ENCODE measurements around the gene KRT76.

KRT76 gene

GRCh38 chr12:52778833-52779232, 1.7 kb upstream of the KRT76 start:
- DNase-seq (ENCODE audit: low read depth): no peak
- TF ChIP-seq, protein P1, sequence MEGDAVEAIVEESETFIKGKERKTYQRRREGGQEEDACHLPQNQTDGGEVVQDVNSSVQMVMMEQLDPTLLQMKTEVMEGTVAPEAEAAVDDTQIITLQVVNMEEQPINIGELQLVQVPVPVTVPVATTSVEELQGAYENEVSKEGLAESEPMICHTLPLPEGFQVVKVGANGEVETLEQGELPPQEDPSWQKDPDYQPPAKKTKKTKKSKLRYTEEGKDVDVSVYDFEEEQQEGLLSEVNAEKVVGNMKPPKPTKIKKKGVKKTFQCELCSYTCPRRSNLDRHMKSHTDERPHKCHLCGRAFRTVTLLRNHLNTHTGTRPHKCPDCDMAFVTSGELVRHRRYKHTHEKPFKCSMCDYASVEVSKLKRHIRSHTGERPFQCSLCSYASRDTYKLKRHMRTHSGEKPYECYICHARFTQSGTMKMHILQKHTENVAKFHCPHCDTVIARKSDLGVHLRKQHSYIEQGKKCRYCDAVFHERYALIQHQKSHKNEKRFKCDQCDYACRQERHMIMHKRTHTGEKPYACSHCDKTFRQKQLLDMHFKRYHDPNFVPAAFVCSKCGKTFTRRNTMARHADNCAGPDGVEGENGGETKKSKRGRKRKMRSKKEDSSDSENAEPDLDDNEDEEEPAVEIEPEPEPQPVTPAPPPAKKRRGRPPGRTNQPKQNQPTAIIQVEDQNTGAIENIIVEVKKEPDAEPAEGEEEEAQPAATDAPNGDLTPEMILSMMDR (conservative IDR thresholded peaks at IDR 0.05; ENCODE audit: low read length): no peak
- no peak overlapping the region for H3K4me3 ChIP-seq (ENCODE audit: low read length)

DNA sequence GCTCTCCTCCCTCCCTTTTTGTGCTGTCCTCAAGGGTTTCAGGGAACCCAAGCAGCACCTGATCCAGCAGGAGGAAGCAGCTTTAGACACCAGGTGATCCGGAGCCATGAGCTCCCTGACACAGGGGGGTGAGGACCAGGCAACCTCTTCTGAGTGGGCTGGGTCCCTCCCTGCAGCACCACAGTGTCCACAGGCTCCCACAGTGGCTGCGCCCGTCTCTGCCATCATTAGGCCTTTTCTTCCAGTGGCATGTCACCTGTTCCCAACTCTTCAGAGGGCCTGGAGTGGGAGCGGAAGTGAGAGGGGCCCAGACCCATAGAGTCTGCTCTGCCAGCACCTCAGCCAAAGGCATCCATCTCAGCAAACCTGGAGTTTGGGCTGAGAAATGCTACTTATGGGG, 421 bp upstream of the KRT76 start:
- no peak for DNase-seq (ENCODE audit: low read depth)
- no peak overlapping the region for H3K4me3 ChIP-seq (ENCODE audit: low read length)
- TF ChIP-seq, protein P1 (conservative IDR thresholded peaks at IDR 0.05; ENCODE audit: low read length): no peak

DNA sequence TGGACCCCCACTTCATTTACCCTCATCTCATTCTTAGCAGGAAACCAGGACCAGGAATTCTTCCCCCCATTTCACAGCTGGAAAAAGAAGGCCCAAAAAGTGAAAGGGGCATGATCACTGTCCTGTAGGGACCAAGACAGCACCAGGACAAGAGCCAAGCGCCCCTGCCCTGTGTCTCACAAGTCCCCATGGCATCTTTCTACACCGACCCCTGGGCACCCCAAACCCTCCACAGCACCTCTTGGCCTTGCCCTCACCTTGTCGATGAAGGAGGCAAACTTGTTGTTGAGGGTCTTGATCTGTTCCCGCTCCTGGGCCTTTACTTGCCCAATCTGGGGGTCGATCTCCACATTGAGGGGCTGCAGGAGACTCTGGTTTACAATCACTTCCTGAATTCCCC, 710 bp downstream of the KRT76 start:
- DNase-seq (ENCODE audit: low read depth): no peak
- H3K4me3 ChIP-seq (ENCODE audit: low read length): no peak overlapping the region
- TF ChIP-seq, protein P1 (conservative IDR thresholded peaks at IDR 0.05; ENCODE audit: low read length): no peak

DNA sequence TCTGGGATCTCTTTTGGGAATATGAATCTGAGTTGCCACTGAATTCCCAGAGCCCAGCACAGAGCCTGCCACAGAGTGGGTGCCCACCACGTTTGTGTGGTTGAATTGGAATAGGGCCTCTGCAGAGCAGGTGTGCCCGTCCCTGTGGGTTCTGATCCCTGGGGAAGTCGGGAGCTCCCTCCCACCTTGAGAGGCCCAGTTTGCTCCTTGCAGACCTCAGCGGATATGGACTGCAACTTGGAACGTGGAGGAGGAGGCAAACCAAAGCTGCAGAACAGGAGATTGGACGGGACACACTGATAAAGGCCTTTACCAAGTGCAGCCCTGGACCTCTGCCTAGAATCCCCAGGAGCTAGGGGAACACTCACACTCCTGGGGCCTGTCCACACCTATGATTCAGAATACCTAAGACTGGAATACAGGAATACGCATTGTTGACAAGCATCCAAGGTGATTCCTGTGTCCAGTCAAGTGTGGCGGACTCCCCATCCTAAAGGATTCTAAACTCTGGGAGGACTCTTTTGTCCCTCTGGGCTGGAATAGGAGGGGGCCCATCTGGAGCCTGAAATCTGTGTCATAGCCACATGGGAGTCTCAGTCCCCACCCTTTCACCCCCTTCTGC, 2.4 kb downstream of the KRT76 start:
- TF ChIP-seq, protein P1 (conservative IDR thresholded peaks at IDR 0.05; ENCODE audit: low read length): no peak
- no peak for DNase-seq (ENCODE audit: low read depth)
- H3K4me3 ChIP-seq (ENCODE audit: low read length): no peak overlapping the region

DNA sequence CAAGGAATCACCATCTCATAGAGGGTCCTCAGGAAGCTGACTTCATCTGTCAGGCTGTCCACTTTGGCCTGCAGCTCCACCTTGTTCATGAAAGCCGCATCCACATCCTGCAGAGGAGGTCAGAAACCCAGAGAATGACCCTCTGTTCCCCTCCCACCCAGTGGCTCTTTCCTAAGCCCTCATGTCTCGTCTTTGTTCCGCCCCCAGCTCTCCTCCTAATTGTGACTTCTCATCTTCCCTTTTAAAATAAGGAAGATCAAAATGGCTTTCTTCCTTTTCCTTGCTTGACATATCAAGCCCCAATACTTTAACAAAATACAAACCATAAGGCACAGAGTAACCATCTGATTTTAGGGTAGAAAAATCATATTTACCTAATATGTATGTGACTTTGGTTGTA, 4.4 kb downstream of the KRT76 start:
- no peak for DNase-seq (ENCODE audit: low read depth)
- H3K4me3 ChIP-seq (ENCODE audit: low read length): no peak overlapping the region
- TF ChIP-seq, protein P1 (conservative IDR thresholded peaks at IDR 0.05; ENCODE audit: low read length): no peak

- peak; percentile 9 for DNase-seq (ENCODE audit: low read depth)
- no peak overlapping the region for H3K4me3 ChIP-seq (ENCODE audit: low read length)
- TF ChIP-seq, protein P1 (conservative IDR thresholded peaks at IDR 0.05; ENCODE audit: low read length): no peak
Observed at GRCh38 chr12:52772188-52772587, 5.0 kb downstream of the KRT76 start.

DNA sequence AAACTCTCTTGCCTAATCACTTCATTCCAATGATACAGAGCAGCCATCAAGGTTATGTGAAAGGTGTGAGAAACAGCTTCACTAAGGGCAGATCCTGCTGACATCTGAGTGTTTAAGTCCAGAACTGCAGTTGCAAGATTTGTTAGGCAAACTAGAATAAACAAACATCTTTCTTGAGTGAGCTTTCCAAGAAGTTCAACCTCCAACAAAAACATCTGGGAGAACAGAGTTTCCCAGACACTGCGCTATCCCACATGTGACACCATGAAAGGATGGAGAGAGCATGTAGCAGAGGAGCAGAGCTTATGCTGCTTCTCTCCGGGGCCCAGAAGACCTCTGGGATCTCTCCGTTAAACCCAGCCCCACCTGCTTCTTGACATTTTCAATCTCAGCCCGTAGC, 5.6 kb downstream of the KRT76 start:
- no peak for DNase-seq (ENCODE audit: low read depth)
- TF ChIP-seq, protein P1 (conservative IDR thresholded peaks at IDR 0.05; ENCODE audit: low read length): no peak
- no peak overlapping the region for H3K4me3 ChIP-seq (ENCODE audit: low read length)

Measured in AG10803 (cell line).